Vagina (tissue), 2 donors: ENCODE results near the gene FOXK1.
"Not testable (repeated sequence)": the region's sequence is repeated elsewhere in the genome, so short reads cannot be mapped to it uniquely, and the experiment has no call there.

Experiments used
- POLR2A ChIP-seq, 2 donors: fragments of 450-650 bp; IDR thresholded peaks; one replicate each; pipeline ENCODE4 v1.6.1; 2017; ENCODE audit warnings: antibody characterized with exemption in 2 of 2, mild to moderate bottlenecking in 2 of 2, moderate library complexity in 2 of 2
- POLR2AphosphoS5 ChIP-seq, 2 donors: sonication (generic); formaldehyde crosslinking; IDR thresholded peaks; one replicate each; pipeline ENCODE4 v1.9.0; 2017; ENCODE audit warnings: antibody characterized with exemption in 2 of 2, mild to moderate bottlenecking in 2 of 2, low read depth in 1 of 2; ENCODE audit not compliant: insufficient read depth in 1 of 2
- TF ChIP-seq, protein P1 (sequence below), 3 experiments: fragments of 450-650 bp in 2 of 3; fragments of 200-600 bp in 1 of 3; sonication (generic) in 1 of 3; IDR thresholded peaks; one replicate each; pipeline ENCODE4 v1.5.1; 2017 to 2019; ENCODE audit warnings: antibody characterized with exemption in 3 of 3, mild to moderate bottlenecking in 2 of 3, moderate library complexity in 2 of 3

GRCh38 chr7:4643204-4643471 lies 39.0 kb upstream of the FOXK1 start:
- TF ChIP-seq, protein P1, sequence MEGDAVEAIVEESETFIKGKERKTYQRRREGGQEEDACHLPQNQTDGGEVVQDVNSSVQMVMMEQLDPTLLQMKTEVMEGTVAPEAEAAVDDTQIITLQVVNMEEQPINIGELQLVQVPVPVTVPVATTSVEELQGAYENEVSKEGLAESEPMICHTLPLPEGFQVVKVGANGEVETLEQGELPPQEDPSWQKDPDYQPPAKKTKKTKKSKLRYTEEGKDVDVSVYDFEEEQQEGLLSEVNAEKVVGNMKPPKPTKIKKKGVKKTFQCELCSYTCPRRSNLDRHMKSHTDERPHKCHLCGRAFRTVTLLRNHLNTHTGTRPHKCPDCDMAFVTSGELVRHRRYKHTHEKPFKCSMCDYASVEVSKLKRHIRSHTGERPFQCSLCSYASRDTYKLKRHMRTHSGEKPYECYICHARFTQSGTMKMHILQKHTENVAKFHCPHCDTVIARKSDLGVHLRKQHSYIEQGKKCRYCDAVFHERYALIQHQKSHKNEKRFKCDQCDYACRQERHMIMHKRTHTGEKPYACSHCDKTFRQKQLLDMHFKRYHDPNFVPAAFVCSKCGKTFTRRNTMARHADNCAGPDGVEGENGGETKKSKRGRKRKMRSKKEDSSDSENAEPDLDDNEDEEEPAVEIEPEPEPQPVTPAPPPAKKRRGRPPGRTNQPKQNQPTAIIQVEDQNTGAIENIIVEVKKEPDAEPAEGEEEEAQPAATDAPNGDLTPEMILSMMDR (IDR thresholded peaks at IDR 0.05), result not testable (repeated sequence)
- not testable (repeated sequence) for TF ChIP-seq POLR2A (IDR thresholded peaks at IDR 0.05); POLR2AphosphoS5 (IDR thresholded peaks at IDR 0.05; ENCODE audit: insufficient read depth in 1 of 2, low read depth in 1 of 2)
